ENCODE measurements around the gene APOL1.
"Not testable (repeated sequence)": the region's sequence is repeated elsewhere in the genome, so short reads cannot be mapped to it uniquely, and the experiment has no call there.

GRCh38 chr22:36263216-36263673, 10.3 kb downstream of the APOL1 start:
- TF ChIP-seq CTCF (IDR thresholded peaks at IDR 0.05; ENCODE audit: low read length); EZH2 (IDR thresholded peaks at IDR 0.05; ENCODE audit: borderline replicate concordance, low read length): not testable (repeated sequence)
